Gastroesophageal sphincter (tissue), 3 donors: ENCODE data around the gene ZNF420.

Experiments
- EP300 ChIP-seq: sonication (generic); formaldehyde crosslinking; IDR thresholded peaks from one replicate; pipeline ENCODE4 v1.6.1; 2017; ENCODE audit warnings: antibody characterized with exemption, mild to moderate bottlenecking
- POLR2A ChIP-seq, 2 donors: fragments of 450-650 bp; IDR thresholded peaks; one replicate each; pipeline ENCODE4 v1.6.1; 2017; ENCODE audit warnings: antibody characterized with exemption in 2 of 2, mild to moderate bottlenecking in 2 of 2, moderate library complexity in 1 of 2
- TF ChIP-seq, protein P1 (sequence below), 4 experiments: fragments of 200-600 bp in 2 of 4; fragments of 450-650 bp in 2 of 4; sonication (generic) in 1 of 4; IDR thresholded peaks; one replicate each; pipeline ENCODE4 v1.5.1; 2017 to 2019; ENCODE audit warnings: antibody characterized with exemption in 4 of 4, mild to moderate bottlenecking in 2 of 4, moderate library complexity in 2 of 4

DNA sequence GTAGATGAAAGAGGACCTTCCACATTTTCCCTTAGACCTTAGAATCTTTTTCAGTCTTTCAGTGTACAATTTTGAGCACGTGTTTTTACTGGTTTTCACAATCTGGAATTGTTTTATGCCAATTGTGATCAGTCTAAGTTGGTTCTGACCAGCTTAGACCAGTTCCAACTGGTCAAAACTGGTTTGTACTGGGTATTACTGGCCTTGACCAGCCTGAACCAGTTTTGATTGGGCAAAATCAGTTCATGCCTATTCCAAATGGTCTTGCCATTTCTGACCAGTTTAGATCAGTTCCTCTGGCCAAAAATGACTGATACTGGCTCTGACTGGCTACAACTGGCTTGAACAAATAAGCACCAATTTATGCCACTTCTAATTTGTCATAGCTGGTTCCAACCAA is 57.9 kb downstream of the ZNF420 start:
- TF ChIP-seq POLR2A (IDR thresholded peaks at IDR 0.05) (no peak), EP300 (no peak)
- TF ChIP-seq, protein P1, sequence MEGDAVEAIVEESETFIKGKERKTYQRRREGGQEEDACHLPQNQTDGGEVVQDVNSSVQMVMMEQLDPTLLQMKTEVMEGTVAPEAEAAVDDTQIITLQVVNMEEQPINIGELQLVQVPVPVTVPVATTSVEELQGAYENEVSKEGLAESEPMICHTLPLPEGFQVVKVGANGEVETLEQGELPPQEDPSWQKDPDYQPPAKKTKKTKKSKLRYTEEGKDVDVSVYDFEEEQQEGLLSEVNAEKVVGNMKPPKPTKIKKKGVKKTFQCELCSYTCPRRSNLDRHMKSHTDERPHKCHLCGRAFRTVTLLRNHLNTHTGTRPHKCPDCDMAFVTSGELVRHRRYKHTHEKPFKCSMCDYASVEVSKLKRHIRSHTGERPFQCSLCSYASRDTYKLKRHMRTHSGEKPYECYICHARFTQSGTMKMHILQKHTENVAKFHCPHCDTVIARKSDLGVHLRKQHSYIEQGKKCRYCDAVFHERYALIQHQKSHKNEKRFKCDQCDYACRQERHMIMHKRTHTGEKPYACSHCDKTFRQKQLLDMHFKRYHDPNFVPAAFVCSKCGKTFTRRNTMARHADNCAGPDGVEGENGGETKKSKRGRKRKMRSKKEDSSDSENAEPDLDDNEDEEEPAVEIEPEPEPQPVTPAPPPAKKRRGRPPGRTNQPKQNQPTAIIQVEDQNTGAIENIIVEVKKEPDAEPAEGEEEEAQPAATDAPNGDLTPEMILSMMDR (IDR thresholded peaks at IDR 0.05) = no peak
